T follicular helper cell (primary cell): ENCODE results near the gene CIDEA.

Experiments
- DNase-seq: peaks from one replicate; pipeline ENCODE4 v3.0.0-alpha.2; 2020; ENCODE audit warnings: low read depth

The CIDEA gene

DNA sequence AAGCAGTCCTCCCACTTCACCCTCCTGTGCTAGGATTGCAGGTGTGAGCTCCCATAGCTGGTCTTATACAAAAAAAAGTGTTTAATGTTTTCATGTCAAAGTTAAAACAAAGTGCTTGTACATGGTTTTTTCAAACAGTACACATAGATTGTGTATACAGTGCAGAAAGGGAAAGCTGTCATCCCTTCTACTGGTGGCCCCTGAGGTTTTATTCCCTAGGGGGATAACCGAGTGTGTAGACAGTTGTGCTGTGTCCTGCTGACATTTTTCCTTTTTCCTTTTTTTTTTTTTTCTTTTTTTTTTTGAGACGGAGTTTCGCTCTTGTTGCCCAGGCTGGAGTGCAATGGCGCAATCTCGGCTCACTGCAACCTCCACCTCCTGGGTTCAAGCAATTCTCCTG lies 64.7 kb downstream of the CIDEA start:
- no peak for DNase-seq

- no peak for DNase-seq
Measured at GRCh38 chr18:12321333-12321732, 67.2 kb downstream of the CIDEA start.

DNA sequence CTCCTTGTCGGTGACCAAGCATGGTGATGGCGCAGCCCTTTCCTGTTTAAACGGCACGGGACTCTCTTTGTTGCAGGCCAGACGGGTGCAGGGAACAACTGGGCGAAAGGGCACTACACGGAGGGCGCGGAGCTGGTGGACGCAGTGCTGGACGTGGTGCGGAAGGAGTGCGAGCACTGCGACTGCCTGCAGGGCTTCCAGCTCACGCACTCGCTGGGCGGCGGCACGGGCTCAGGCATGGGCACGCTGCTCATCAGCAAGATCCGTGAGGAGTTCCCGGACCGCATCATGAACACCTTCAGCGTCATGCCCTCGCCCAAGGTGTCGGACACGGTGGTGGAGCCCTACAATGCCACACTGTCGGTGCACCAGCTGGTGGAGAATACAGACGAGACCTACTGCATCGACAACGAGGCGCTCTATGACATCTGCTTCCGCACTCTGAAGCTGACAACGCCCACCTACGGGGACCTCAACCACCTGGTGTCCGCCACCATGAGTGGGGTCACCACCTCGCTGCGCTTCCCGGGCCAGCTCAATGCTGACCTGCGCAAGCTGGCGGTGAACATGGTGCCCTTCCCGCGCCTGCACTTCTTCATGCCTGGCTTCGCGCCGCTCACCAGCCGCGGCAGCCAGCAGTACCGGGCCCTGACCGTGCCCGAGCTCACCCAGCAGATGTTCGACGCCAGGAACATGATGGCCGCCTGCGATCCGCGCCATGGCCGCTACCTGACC lies 71.0 kb downstream of the CIDEA start:
- DNase-seq: no peak

DNA sequence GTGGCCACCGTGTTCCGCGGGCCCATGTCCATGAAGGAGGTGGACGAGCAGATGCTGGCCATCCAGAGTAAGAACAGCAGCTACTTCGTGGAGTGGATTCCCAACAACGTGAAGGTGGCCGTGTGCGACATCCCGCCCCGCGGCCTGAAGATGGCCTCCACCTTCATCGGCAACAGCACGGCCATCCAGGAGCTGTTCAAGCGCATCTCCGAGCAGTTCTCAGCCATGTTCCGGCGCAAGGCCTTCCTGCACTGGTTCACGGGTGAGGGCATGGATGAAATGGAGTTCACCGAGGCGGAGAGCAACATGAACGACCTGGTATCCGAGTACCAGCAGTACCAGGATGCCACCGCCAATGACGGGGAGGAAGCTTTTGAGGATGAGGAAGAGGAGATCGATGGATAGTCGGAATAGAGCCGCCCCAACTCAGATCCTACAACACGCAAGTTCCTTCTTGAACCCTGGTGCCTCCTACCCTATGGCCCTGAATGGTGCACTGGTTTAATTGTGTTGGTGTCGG lies 71.6 kb downstream of the CIDEA start:
- no peak for DNase-seq

DNA sequence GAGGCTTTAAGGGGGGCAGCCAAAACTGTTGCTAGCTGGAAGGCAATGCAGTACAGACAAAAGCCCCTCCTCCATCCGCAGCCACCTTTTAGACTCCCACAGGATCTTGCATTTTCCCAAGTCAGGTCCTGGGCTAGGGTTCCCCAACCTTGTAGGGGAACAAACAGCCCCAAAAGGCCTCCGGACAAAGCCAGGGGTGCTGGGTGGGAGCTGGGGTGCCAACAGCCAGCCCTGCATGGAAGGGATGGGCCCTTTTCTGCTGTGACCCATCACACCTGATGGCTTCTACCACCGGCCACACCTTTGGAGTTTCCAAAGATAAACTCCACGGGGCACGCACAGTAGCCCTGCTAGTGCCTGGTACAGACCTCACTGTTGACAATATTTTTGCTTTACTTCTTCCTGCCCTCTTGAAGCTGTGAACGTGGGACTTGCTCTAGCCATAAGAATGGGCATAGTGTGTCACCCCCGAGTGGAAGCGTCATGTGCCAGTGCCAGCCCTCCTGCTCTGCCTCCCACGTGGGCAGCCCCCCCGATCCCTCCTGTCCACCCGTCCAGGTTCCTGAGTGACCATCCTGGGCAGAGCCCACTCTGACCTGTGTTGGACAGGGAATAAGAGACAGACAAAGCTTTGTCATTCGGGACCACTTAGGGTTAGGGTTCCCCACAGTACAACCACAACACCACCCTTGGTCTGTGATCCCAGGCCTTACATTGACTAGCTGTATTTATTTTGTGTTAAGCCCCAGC lies 72.7 kb downstream of the CIDEA start:
- no peak for DNase-seq
